SKM-1 treated with dmso at 0.1 percent for 144 hours (cell line): ENCODE data around the gene GNAZ.

Source experiments
- DNase-seq: peaks from one replicate; lab custom pipeline; 2025; ENCODE audit not compliant: unreplicated experiment; lab: John Stamatoyannopoulos, UW

Gene GNAZ

GRCh38 chr22:23152238-23153114 is 82.2 kb downstream of the GNAZ start:
- peak; percentile 73 for DNase-seq

DNA sequence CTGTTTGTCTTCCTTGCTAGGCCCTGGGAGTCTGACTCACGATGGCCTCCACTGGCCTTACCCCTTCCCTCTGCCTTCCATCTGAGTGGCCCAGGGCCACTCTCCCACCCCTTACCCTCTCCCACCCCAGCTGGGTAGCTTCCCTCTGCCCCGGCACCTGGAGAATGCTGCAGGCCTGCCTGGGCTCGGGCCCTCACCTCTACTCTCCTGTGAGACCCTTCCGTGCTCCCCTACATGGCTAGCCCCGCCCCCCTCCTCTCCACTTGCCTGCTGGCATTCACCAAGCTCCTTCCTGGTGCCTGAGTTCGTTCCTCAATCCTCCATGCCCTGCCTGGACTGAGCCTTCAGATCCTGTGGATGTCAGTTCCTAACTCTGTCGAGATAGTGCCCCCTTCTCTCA is 83.7 kb downstream of the GNAZ start:
- no peak for DNase-seq

- DNase-seq: no peak
These were observed 84.1 kb downstream of the GNAZ start for GRCh38 chr22:23154461-23154860.

DNA sequence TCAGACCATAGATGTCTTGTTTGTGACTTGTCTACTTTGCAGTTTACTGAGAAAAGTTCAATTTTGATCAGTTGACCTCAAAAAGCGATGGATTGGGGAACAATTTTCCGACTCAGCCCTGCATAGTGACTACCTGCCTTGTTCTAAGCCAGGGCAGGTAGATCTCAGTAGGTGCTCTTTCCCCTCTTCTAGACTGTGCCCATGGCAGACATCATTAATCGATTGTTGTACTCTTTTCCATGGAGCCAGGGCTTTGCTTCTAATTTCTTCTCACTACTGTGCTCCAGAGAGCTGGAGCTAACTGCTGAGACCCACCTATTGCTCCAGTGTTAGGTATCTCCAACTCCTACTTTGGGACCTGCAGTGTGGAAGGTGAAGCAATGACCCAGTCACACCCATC is 84.8 kb downstream of the GNAZ start:
- DNase-seq: no peak

GRCh38 chr22:23155831-23156230 is 85.5 kb downstream of the GNAZ start:
- DNase-seq: no peak

GRCh38 chr22:23156286-23156685 is 86.0 kb downstream of the GNAZ start:
- DNase-seq: no peak

DNA sequence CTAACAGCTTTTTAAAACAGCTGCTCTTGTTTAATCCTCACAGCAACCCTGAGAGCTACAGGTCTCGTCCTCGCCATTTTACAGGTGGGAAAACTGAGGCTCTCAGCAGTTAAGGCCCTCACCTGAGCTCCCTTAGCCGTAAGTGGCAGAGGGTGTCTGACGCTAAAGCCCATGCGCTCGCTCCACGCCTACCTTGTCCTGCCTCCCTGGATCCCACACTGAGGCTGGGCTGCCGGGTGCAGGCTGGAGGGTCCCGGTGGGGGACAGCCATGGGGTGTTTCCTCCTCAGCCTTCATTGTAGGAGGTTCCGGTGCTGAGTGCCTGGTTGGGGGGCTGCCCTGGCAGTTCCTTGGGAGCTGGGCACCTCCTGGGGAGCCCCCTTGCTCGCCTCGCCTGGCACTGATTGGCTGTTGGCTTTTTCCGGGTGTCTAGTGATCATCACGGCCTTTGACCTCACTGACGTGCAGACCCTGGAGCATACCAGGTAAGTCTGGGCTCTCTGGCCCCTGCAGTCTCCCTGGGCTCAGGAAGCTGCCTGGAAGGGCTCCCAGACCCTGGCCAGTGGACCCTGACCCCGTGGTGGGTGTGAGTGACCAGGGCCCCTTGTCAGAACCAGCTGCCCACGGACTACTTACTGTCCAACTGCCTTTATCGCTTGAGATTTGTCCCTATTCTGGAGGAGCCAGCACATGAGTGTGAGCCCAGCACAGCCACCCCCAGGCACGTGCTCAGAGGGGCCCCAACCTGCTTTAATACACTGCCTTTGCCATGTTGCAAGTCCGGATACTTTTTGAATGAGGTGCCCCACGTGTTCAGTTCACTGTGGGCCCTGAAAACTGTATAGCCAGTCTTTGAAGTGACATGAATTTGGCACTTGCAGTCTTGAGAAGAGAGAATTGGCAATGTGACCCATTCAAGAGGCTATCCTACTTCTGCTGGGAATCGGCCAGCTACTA is 87.5 kb downstream of the GNAZ start:
- DNase-seq: no peak

- DNase-seq: no peak
These were observed 88.4 kb downstream of the GNAZ start for GRCh38 chr22:23158516-23159290.

DNA sequence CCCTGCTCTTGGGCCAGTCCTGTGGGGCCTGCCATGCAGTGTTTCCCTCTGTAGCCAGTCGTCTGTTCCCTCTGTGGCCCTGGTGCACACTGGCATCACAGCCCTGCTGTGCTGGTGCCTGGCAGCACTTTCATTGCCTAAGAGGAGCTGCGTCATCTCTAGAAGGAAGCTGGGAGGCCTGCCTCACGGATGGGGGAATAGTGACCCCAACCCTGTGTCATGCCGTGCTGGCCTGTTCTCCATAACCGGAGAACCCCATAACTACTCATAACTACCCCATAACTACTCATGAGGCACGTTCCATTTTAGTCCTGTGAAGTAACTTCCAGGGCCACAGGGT is 88.9 kb downstream of the GNAZ start:
- DNase-seq: no peak

DNA sequence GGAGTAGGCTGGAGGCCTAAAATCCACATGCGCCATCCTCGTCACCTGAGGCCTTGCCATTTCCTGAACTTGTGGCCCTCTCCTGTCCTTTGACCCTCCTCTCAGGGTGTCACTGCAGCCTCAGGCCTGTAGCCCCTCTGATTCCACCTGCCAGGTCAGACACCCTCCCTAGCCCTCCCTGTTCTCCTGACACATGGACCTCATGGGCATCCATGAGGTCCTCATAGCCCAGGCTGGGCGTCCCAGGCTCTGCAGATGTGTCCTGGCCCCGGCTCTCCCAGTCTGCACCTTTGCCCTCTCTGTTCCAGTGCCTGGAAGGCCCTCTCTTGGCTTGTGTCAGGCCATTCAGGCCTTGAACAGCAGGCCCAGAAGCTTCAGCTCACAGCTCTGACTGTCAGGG is 90.7 kb downstream of the GNAZ start:
- DNase-seq: no peak

DNA sequence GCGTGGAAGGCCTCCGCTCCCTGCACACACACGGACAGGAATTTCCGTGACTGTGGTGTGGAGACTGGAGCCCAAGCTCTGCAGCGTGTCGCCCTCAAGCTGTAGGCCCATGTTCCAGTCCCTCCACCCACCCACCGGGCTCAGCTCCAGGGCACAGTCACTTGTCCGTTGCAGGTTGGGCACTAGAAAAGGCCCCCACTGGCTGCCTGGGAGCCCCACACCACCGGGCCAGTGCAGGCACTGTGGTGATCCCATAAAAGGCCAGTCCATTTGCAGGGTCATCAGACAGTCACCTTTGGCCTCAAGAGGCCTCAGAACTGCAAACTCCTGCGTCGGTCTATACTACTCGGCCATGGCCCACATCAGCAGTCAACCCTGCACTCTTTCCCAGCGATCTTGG is 91.3 kb downstream of the GNAZ start:
- DNase-seq: no peak

DNA sequence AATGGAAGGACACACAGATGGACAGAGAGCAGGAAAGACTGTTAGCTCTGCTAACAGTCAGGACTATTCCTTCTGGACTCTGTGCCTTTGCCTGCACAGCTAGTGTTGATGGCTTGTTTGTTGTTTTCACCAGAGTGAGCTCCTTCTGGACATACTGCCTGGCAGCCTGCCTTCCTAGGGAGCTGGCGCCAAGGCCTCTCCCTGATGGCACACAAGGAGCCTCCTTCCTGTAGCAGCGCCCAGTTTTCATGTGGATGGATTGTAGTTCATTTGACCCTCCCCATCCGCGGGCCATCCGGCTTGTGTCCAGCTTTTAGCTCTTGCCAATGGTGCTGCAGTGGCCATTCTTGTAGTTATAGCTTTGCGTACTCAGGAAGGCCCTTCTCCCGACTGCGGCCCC is 93.3 kb downstream of the GNAZ start:
- DNase-seq: no peak

- no peak for DNase-seq
These were observed 93.8 kb downstream of the GNAZ start for GRCh38 chr22:23164091-23164490.

- DNase-seq: no peak
These were observed 95.9 kb downstream of the GNAZ start for GRCh38 chr22:23166042-23166831.

GRCh38 chr22:23166841-23167616 is 96.7 kb downstream of the GNAZ start:
- no peak for DNase-seq

- DNase-seq: no peak
These were observed 98.2 kb downstream of the GNAZ start for GRCh38 chr22:23168391-23169042.

DNA sequence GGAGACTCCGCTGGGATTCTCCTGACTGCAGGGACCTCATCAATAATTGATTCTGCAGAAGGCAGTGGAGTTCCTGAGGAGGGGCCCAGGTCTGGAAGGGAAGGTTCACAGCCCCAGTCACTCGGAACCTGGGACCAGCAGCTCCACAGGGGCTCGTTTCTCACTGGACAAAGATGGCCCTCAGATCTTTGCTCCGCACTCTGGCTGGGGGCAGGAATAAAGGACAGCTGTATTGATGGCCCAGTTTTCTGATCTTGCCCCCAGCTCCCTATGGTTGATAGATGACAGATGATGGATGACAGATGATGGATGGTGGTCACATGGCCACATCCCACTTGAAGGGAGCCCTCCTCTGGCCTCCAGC is 98.7 kb downstream of the GNAZ start:
- no peak for DNase-seq
